KOPT-K1 (cell line): ENCODE data around the gene ARHGAP5.

ENCODE experiments used
- H3K27ac ChIP-seq: fragments of 200-600 bp; sonication (generic); 2 replicates; pipeline ENCODE4 v1.5.1; 2016; ENCODE audit warnings: antibody characterized with exemption, mild to moderate bottlenecking, low read depth, low read length; ENCODE audit not compliant: poor library complexity, severe bottlenecking
- H3K36me3 ChIP-seq: fragments of 200-600 bp; sonication (generic); 2 replicates; pipeline ENCODE4 v1.5.1; 2017; ENCODE audit warnings: antibody characterized with exemption, mild to moderate bottlenecking, low read length, moderate library complexity; ENCODE audit not compliant: insufficient read depth
- H3K9me3 ChIP-seq: fragments of 200-600 bp; sonication (generic); 2 replicates; pipeline ENCODE4 v1.5.1; 2017; ENCODE audit warnings: antibody characterized with exemption, low read length, mild to moderate bottlenecking; ENCODE audit not compliant: insufficient read depth, poor library complexity, severe bottlenecking

Gene ARHGAP5

DNA sequence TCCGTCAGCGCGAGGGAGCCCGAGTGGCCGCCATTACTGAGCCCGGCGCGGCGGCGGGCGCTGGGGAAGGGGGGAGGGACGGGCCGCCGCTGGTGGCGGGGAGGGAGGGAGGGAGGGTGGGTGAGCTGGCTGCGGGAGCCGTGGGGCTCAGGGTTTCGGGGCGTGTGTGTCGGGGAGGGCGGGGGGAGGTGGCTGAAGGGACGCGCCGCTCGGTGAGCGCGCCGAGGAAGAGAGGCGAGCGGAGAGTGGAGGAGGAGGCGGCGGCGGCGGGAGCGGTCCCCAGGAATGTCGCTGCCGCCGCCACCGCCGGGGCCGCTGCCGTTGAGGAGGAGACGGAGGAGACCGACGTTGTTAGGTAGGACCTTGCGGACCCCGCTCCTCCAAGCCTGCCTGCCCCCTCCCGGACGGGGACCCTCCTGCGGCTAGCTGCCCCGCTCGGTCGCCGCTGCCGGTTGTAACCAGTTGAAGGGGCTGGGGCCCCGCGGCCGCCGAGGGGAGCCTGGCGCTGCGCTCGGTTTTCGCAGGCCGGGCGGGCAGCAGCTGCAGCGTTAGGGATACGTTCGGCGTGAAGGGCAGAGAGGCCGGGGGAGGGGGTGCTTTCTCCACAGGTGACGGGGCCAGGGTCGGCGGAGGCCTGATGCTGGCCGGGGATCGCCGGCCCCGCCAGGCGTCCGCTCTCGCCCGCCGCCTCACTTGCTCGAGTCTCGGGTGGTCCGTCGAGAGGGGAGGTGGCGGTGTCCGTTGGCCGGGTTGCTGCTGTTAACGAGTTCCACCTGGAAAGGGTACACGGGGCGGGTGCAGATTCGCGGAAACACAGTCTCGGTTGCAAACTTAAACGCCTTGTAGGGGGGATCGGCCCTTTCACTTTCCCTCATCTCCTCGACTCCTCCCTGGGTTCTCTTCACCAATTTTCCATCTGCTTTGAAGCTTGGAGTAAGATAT is at the start of gene ARHGAP5:
Gene ARHGAP5 (plus strand): TSS at position 224 of the 942 bp plus-strand sequence. CDS start 13,366 bp downstream, outside the sequence.
- Histone ChIP-seq H3K9me3 (no peaks in the 10 kb centered on the region), H3K36me3 (no peaks in the 10 kb centered on the region), H3K27ac (peak within 1 kb of the TSS; percentile 85)

GRCh38 chr14:32028599-32028998 is 48.5 kb upstream of the ARHGAP5 start:
- Histone ChIP-seq H3K9me3 (no peaks in the 10 kb centered on the region), H3K27ac (no peak overlapping the region), H3K36me3 (no peaks in the 10 kb centered on the region)

GRCh38 chr14:32033543-32033942 is 43.6 kb upstream of the ARHGAP5 start:
- Histone ChIP-seq H3K36me3 (no peaks in the 10 kb centered on the region), H3K9me3 (no peaks in the 10 kb centered on the region), H3K27ac (no peak overlapping the region)

DNA sequence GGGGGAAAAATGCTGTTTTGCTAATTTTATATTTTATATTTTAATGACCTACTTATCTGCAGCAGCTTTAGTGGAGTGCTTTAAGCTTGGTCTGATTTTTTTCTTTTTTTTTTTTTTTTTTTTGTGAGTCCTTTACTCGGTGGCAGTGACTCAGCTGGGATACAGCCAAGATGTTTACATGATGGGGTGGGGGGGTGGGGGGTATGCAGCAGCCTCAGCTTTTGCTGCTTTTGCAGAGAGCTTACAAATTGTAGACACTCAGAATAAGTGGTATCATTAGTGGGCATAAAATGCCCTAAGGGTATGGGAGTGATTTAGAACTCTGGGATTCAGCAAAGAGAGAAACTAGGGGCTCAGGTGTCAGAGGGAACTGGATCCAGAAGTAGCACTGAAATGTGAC is 38.2 kb upstream of the ARHGAP5 start:
- Histone ChIP-seq H3K27ac (no peak overlapping the region), H3K36me3 (no peaks in the 10 kb centered on the region), H3K9me3 (no peaks in the 10 kb centered on the region)

- H3K9me3 ChIP-seq = no peaks in the 10 kb centered on the region
- no peak overlapping the region for H3K27ac ChIP-seq
- no peaks in the 10 kb centered on the region for H3K36me3 ChIP-seq
Measured at GRCh38 chr14:32039401-32040030, 37.6 kb upstream of the ARHGAP5 start.

DNA sequence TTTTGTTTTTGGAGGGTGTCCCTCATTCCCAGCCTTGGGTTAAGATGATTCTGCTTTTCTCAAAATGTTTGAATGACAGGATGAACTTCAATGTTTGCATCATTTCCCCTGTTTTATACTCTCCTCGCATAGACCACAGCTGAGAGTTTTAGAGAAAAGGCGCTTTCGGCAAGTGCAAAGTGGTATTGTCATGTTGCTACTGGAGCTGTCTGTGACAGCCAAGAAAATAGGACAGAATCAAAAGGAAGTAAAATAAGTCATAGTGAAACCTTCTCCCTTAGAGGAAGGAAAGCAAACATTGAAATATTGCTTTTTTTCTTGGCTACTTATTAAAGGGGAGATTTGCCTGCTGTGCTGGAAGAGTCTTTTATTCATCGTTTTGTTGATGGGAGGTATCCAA is 33.5 kb upstream of the ARHGAP5 start:
- H3K36me3 ChIP-seq = no peaks in the 10 kb centered on the region
- no peaks in the 10 kb centered on the region for H3K9me3 ChIP-seq
- no peak overlapping the region for H3K27ac ChIP-seq

DNA sequence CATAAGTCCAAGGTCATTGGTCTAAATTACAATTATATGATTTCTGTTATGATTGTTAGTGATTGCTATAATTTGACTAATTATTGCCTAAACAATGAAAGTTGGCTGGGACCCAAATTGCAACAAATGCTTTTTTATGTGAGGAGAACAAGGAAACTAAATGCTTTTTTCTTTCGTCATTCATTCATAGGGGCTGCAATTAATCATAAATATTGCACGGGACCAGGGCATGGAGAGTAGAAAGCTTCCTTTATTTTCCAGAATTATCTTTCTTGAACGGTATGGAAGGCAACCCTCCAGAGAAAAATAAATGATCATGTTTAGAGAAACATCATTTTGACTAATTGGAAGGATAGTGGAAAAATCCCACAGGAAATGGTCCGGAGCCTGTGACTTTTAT is 32.6 kb upstream of the ARHGAP5 start:
- Histone ChIP-seq H3K27ac (no peak overlapping the region), H3K9me3 (no peaks in the 10 kb centered on the region), H3K36me3 (no peaks in the 10 kb centered on the region)

- H3K36me3 ChIP-seq = no peaks in the 10 kb centered on the region
- no peaks in the 10 kb centered on the region for H3K9me3 ChIP-seq
- H3K27ac ChIP-seq = no peak overlapping the region
Measured at GRCh38 chr14:32047791-32048190, 29.3 kb upstream of the ARHGAP5 start.

- H3K36me3 ChIP-seq = no peaks in the 10 kb centered on the region
- no peak overlapping the region for H3K27ac ChIP-seq
- peaks cover 1% of the 10 kb centered on the region for H3K9me3 ChIP-seq
Measured at GRCh38 chr14:32049361-32050088, 27.6 kb upstream of the ARHGAP5 start.

DNA sequence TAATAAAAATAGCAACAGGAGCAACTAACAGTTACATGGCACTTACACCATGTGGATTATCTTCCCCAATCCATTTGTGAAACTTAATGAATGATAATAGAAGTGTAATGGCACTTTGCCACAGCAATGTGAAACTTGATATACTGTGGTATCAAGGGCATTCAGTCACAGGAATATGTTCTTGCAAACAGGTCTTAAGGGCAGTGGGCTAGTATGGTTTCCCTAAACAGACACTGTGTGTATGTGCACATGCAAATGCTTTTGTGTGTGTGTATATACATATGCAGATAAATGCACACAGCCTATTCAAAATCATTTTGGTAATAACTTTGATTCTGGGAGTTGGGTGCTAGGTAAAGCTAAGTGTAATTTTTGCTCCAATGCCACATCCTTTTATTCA is 26.2 kb upstream of the ARHGAP5 start:
- Histone ChIP-seq H3K27ac (no peak overlapping the region), H3K9me3 (peaks cover 3% of the 10 kb centered on the region), H3K36me3 (no peaks in the 10 kb centered on the region)

GRCh38 chr14:32054536-32054935 is 22.6 kb upstream of the ARHGAP5 start:
- no peak overlapping the region for H3K27ac ChIP-seq
- H3K36me3 ChIP-seq = no peaks in the 10 kb centered on the region
- H3K9me3 ChIP-seq = peaks cover 3% of the 10 kb centered on the region

GRCh38 chr14:32055175-32055574 is 21.9 kb upstream of the ARHGAP5 start:
- Histone ChIP-seq H3K9me3 (peaks cover 3% of the 10 kb centered on the region), H3K36me3 (no peaks in the 10 kb centered on the region), H3K27ac (no peak overlapping the region)

DNA sequence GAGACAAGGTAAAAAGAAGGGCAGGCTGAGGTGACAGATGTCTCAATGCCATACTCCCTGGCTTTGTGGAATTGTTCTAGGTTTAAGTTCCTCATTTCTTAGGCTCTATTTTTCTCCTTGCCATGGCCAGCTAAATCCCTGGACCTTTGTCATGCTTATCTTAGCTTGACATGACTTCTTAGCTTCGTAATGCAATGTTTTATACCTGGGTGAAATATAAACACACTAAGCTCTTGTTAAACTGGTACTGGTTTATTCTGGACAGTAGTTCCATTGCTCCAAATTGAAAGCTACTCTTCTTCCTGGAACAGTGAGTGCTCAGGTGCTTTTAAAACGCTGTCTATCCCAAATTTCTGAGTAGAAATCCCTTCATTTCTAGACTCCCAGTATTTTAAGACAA is 17.4 kb upstream of the ARHGAP5 start:
- H3K9me3 ChIP-seq = peaks cover under 1% of the 10 kb centered on the region
- no peaks in the 10 kb centered on the region for H3K36me3 ChIP-seq
- no peak overlapping the region for H3K27ac ChIP-seq

DNA sequence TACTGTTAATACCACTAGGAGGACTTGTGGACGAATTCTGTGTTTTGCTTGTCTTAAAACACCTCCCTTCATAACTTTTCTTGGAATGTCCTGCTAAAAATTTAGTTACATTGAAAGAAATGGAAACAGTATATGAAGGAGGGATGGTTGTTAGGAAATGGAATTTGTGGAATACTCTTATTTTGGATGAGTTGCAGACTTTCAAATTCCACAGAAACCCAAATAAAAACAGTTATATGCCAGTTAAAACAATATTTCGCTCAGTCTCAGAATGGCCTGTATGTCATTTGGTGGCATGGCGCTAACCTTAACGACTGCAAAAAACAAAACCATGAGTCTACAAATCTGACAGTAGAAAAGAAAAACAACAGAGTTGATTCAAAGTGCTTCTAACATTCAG is 12.2 kb upstream of the ARHGAP5 start:
- H3K36me3 ChIP-seq = no peaks in the 10 kb centered on the region
- no peak overlapping the region for H3K27ac ChIP-seq
- H3K9me3 ChIP-seq = no peaks in the 10 kb centered on the region

DNA sequence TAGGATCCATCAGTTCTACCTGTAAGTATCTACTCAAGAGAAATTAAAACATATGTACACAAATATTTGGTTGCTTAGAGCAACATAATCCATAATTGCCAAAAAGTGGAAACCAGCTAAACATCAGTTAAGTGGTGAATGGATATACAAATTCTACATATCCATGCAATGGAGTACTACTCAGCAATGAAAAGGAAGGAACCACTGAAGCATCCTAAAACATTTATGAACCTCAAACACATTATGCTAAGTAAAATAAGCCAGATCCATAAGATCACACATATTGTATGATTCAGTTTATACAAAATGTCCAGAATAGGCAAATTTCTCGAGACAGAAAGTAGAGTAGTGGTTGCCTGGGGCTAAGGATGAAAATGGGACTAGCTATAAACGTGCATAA is 8.4 kb upstream of the ARHGAP5 start:
- Histone ChIP-seq H3K9me3 (no peaks in the 10 kb centered on the region), H3K36me3 (no peaks in the 10 kb centered on the region), H3K27ac (no peak overlapping the region)
